Astrocyte of the spinal cord (primary cell): Measurements from ENCODE around the gene IRS1.
"Not testable (repeated sequence)": the region's sequence is repeated elsewhere in the genome, so short reads cannot be mapped to it uniquely, and the experiment has no call there.

Source experiments
- DNase-seq: peaks from one replicate; pipeline ENCODE4 v3.0.0; 2011; ENCODE audit warnings: low read depth, low spot score
- H3K4me3 ChIP-seq: 2 replicates; pipeline ENCODE4 v1.5.1; 2011; ENCODE audit warnings: low read depth, mild to moderate bottlenecking, low read length, moderate library complexity
- CTCF ChIP-seq: IDR thresholded peaks from 2 replicates; pipeline ENCODE4 v1.5.1; 2012; ENCODE audit warnings: low read depth, mild to moderate bottlenecking, low read length, inconsistent platforms
- in situ Hi-C: cut with HindIII; loops from 2 replicates; pipeline ENCODE4 v1.10.0; 2017; ENCODE audit warnings: low sequenced_read_pairs

IRS1 gene

GRCh38 chr2:226799211-226799975, at the start of gene IRS1:
Gene IRS1 (minus strand): TSS chr2:226799820. CDS start chr2:226798738, 1,082 bp downstream.
- DNase-seq = peak; percentile 90
- peak within 1 kb of the TSS; percentile 79 for H3K4me3 ChIP-seq
- peak; percentile 16 for TF ChIP-seq CTCF
- in situ Hi-C loops = loop anchor here (25.0 kb wide), 1 partner anchor 1137 kb away; no protein-coding TSS in a partner anchor

- DNase-seq = no peak
- no peak overlapping the region for H3K4me3 ChIP-seq
- in situ Hi-C loops = no loop called here
- TF ChIP-seq CTCF = no peak
These were observed 49.7 kb upstream of the IRS1 start for GRCh38 chr2:226849349-226849748.

GRCh38 chr2:226847511-226847910, 47.9 kb upstream of the IRS1 start:
- no peak overlapping the region for H3K4me3 ChIP-seq
- no peak for TF ChIP-seq CTCF
- no peak for DNase-seq
- in situ Hi-C loops = no loop called here

- TF ChIP-seq CTCF = no peak
- in situ Hi-C loops = no loop called here
These were observed 47.5 kb upstream of the IRS1 start for GRCh38 chr2:226847090-226847489.

GRCh38 chr2:226845386-226846116, 45.9 kb upstream of the IRS1 start:
- no peak for DNase-seq
- H3K4me3 ChIP-seq = no peak overlapping the region
- in situ Hi-C loops = no loop called here
- TF ChIP-seq CTCF = no peak

More at GRCh38 chr2:226847090-226847489, 47.5 kb upstream of the IRS1 start:
- no peak overlapping the region for H3K4me3 ChIP-seq
- DNase-seq = no peak

- H3K4me3 ChIP-seq, DNase-seq, in situ Hi-C loops: not testable (repeated sequence)
These were observed 43.4 kb upstream of the IRS1 start for GRCh38 chr2:226843001-226843400.

- DNase-seq = no peak
- H3K4me3 ChIP-seq = no peak overlapping the region
- no peak for TF ChIP-seq CTCF
- in situ Hi-C loops = no loop called here
These were observed 40.3 kb upstream of the IRS1 start for GRCh38 chr2:226839951-226840350.
